Neural cell (in vitro differentiated cells): ENCODE results near the gene MUS81. TPM values are rescaled to one million over a fixed set of nuclear protein-coding genes. Genes with fewer than 3 reads are reported as not detected.
A peak's percentile ranks its signal among the peaks of the same experiment; 100 is the strongest.

Experiments
- H2AFZ ChIP-seq: fragments of 200-600, 300-800 bp; sonication (generic), shearing (Covaris generic); 2 replicates; pipeline ENCODE4 v1.6.0; 2014; ENCODE audit warnings: low read depth, mild to moderate bottlenecking, antibody characterized with exemption, low read length, moderate library complexity
- H3F3A ChIP-seq: fragments of 200-600 bp; shearing (Covaris generic); 2 replicates; pipeline ENCODE4 v1.6.1; 2016; ENCODE audit warnings: mild to moderate bottlenecking, moderate library complexity, mixed read lengths, antibody characterized with exemption, low read length; ENCODE audit not compliant: insufficient read depth, poor library complexity, severe bottlenecking
- H3K27ac ChIP-seq: fragments of 200-600, 300-800 bp; sonication (generic), shearing (Covaris generic); 2 replicates; pipeline ENCODE4 v1.5.1; 2014; ENCODE audit warnings: mild to moderate bottlenecking, low read length, moderate library complexity
- H3K27me3 ChIP-seq: fragments of 300-800, 200-600 bp; sonication (generic), shearing (Covaris generic); 2 replicates; pipeline ENCODE4 v1.6.0; 2014; ENCODE audit warnings: mild to moderate bottlenecking, low read depth, low read length, moderate library complexity; ENCODE audit not compliant: insufficient read depth
- H3K36me3 ChIP-seq: fragments of 300-800, 200-600 bp; sonication (generic), shearing (Covaris generic); 2 replicates; pipeline ENCODE4 v1.5.1; 2014; ENCODE audit warnings: mild to moderate bottlenecking, antibody characterized with exemption, low read length, moderate library complexity; ENCODE audit not compliant: insufficient read depth
- H3K4me2 ChIP-seq: fragments of 300-800, 200-600 bp; sonication (generic), shearing (Covaris generic); 2 replicates; pipeline ENCODE4 v1.6.0; 2014; ENCODE audit warnings: mild to moderate bottlenecking, low read length
- H3K4me3 ChIP-seq: fragments of 300-800, 200-600 bp; sonication (generic), shearing (Covaris generic); 2 replicates; pipeline ENCODE4 v1.5.1; 2014; ENCODE audit warnings: mild to moderate bottlenecking, low read length, moderate library complexity
- H3K79me2 ChIP-seq: fragments of 200-600 bp; shearing (Covaris generic); replicated peaks from 2 replicates; pipeline ENCODE4 v1.6.0; 2014; ENCODE audit warnings: mild to moderate bottlenecking, low read length, moderate library complexity; ENCODE audit not compliant: insufficient read depth
- H3K9ac ChIP-seq: fragments of 300-800, 200-600 bp; sonication (generic), shearing (Covaris generic); 2 replicates; pipeline ENCODE4 v1.6.1; 2016; ENCODE audit warnings: mild to moderate bottlenecking, low read length, mixed read lengths
- H3K9me2 ChIP-seq: fragments of 200-600 bp; shearing (Covaris generic); 2 replicates; pipeline ENCODE4 v1.6.1; 2016; ENCODE audit warnings: mild to moderate bottlenecking, low read length, mixed read lengths; ENCODE audit not compliant: insufficient read depth
- H3K9me3 ChIP-seq: fragments of 200-600, 300-800 bp; sonication (generic), shearing (Covaris generic); 2 replicates; pipeline ENCODE4 v1.6.1; 2016; ENCODE audit warnings: mild to moderate bottlenecking, mixed run types, low read length, moderate library complexity, mixed read lengths
- H4K20me1 ChIP-seq: fragments of 200-600 bp; shearing (Covaris generic); 2 replicates; pipeline ENCODE4 v1.6.1; 2016; ENCODE audit warnings: mild to moderate bottlenecking, mixed run types; ENCODE audit not compliant: insufficient read depth
- EP300 ChIP-seq: fragments of 450-650 bp; conservative IDR thresholded peaks from 2 replicates; pipeline ENCODE4 v1.6.1; 2014; ENCODE audit warnings: antibody characterized with exemption, mild to moderate bottlenecking, moderate library complexity; ENCODE audit not compliant: poor library complexity, severe bottlenecking
- EZH2 ChIP-seq: fragments of 200-600, 300-800 bp; shearing (Covaris generic), sonication (generic); IDR thresholded peaks from 2 replicates; pipeline ENCODE4 v1.6.1; 2014; ENCODE audit warnings: antibody characterized with exemption, low read length, borderline replicate concordance, mild to moderate bottlenecking; ENCODE audit not compliant: insufficient read depth, poor library complexity, severe bottlenecking
- MXI1 ChIP-seq: fragments of 450-650 bp; conservative IDR thresholded peaks from 2 replicates; pipeline ENCODE4 v1.6.1; 2014; ENCODE audit warnings: antibody characterized with exemption, mild to moderate bottlenecking; ENCODE audit not compliant: poor library complexity, severe bottlenecking
- POLR2AphosphoS5 ChIP-seq: IDR thresholded peaks from 2 replicates; pipeline ENCODE4 v1.6.1; 2012
- RAD21 ChIP-seq: fragments of 450-650 bp; conservative IDR thresholded peaks from 2 replicates; pipeline ENCODE4 v1.6.1; 2014; ENCODE audit warnings: antibody characterized with exemption, mild to moderate bottlenecking, moderate library complexity
- SMC3 ChIP-seq: fragments of 450-650 bp; conservative IDR thresholded peaks from 2 replicates; pipeline ENCODE4 v1.6.1; 2014; ENCODE audit warnings: antibody characterized with exemption, mild to moderate bottlenecking, moderate library complexity; ENCODE audit not compliant: poor library complexity
- TAF1 ChIP-seq: IDR thresholded peaks from 2 replicates; pipeline ENCODE4 v1.6.1; 2012; ENCODE audit warnings: low read depth
- polyA plus RNA-seq: library from polyadenylated mRNA; depleted of rRNA; stranded (reverse); fragments of >200 nt; gene quantifications from 2 replicates; pipeline ENCODE4 v1.2.3, GENCODE V29; 2014
- TF ChIP-seq, protein P1 (sequence below): IDR thresholded peaks from 2 replicates; pipeline ENCODE4 v1.6.1; 2012; ENCODE audit warnings: borderline replicate concordance
- TF ChIP-seq, protein P2 (sequence below): fragments of 450-650 bp; IDR thresholded peaks from 2 replicates; pipeline ENCODE4 v1.5.1; 2014; ENCODE audit warnings: antibody characterized with exemption, mild to moderate bottlenecking, moderate library complexity; ENCODE audit not compliant: poor library complexity, severe bottlenecking

The MUS81 gene
- polyA plus RNA-seq, 1 donor from 2014 or later = 183 TPM

DNA sequence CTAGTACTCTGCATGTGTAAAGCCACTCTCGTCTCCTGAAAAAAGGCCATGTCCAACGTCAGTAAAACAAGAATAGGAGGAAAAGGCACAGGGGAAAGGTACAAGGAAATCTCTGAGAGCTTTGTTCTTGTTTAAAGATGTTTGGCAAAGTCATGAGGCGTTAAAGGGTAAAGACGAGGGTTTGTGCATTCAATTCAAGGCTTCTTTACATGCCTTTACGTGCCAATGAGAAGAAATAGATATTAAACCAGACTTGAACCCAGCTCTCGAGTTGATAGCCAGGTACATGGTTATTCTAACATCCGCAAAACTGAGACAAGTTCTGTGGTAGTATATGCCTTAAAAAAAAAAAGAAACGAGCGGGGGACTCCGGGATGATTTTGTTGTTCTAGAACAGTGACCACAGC is 1.5 kb upstream of the MUS81 start:
- Histone ChIP-seq H4K20me1 (peaks cover 38% of the 10 kb centered on the region), H3F3A (peaks cover 5% of the 10 kb centered on the region), H3K79me2 (peaks cover 53% of the 10 kb centered on the region), H3K4me3 (peak overlapping the region; percentile 100), H3K9ac (peak overlapping the region; percentile 91), H3K27me3 (no peaks in the 10 kb centered on the region), H3K36me3 (peaks cover 5% of the 10 kb centered on the region), H2AFZ (peak overlapping the region; percentile 16), H3K4me2 (peak overlapping the region; percentile 91), H3K9me3 (no peaks in the 10 kb centered on the region), H3K27ac (peak overlapping the region; percentile 99), H3K9me2 (no peaks in the 10 kb centered on the region)
- no peak for TF ChIP-seq EZH2
- TF ChIP-seq, protein P1, sequence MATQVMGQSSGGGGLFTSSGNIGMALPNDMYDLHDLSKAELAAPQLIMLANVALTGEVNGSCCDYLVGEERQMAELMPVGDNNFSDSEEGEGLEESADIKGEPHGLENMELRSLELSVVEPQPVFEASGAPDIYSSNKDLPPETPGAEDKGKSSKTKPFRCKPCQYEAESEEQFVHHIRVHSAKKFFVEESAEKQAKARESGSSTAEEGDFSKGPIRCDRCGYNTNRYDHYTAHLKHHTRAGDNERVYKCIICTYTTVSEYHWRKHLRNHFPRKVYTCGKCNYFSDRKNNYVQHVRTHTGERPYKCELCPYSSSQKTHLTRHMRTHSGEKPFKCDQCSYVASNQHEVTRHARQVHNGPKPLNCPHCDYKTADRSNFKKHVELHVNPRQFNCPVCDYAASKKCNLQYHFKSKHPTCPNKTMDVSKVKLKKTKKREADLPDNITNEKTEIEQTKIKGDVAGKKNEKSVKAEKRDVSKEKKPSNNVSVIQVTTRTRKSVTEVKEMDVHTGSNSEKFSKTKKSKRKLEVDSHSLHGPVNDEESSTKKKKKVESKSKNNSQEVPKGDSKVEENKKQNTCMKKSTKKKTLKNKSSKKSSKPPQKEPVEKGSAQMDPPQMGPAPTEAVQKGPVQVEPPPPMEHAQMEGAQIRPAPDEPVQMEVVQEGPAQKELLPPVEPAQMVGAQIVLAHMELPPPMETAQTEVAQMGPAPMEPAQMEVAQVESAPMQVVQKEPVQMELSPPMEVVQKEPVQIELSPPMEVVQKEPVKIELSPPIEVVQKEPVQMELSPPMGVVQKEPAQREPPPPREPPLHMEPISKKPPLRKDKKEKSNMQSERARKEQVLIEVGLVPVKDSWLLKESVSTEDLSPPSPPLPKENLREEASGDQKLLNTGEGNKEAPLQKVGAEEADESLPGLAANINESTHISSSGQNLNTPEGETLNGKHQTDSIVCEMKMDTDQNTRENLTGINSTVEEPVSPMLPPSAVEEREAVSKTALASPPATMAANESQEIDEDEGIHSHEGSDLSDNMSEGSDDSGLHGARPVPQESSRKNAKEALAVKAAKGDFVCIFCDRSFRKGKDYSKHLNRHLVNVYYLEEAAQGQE = peak; percentile 3

DNA sequence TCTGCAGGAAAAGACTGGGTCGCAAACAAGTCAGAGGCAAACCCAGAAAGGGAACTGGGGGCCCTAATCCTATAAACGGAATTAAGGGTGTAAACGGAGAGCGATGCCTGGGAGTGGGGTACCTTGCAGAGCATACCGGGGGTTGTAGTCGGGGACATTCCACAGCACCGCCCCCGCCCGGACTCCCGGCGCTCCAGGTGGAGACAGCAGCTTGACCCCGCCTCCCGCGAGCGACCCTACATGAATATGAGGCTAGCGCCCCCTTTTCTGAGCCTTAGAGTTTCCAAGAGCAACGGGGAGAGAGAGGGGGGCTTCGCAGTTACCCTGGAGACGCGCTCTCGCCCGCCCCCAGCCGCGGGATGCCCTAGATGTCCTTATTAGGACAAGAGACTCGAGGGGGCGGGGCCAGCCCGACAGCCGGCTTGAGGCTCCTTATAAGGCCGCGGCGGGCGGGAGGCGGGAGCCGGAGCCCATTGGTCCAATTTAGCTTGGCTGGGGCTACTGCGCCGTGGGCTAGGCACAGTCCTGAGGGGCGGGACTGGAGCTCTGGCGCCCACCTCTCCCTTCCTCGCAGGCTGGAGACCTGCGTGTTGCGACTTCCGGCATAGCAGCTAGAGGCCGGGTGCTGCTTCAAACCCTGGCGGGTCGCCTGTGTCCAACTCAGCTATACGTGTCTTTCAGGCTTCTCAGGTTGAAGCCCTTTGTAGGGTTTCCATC is 980 bp upstream of the MUS81 start:
- Histone ChIP-seq H3K4me3 (peak overlapping the region; percentile 100), H2AFZ (no peak overlapping the region), H3K4me2 (peak overlapping the region; percentile 95), H3K27ac (peak overlapping the region; percentile 100), H4K20me1 (peaks cover 32% of the 10 kb centered on the region), H3K9me2 (no peaks in the 10 kb centered on the region), H3K36me3 (peaks cover 2% of the 10 kb centered on the region), H3K9ac (peak overlapping the region; percentile 98), H3K79me2 (peaks cover 48% of the 10 kb centered on the region), H3F3A (peaks cover 5% of the 10 kb centered on the region), H3K9me3 (no peaks in the 10 kb centered on the region), H3K27me3 (no peaks in the 10 kb centered on the region)
- TF ChIP-seq SMC3 (no peak), EP300 (peak; percentile 92), EZH2 (no peak), MXI1 (peak; percentile 82), RAD21 (no peak), POLR2AphosphoS5 (peak; percentile 99), TAF1 (peak; percentile 66)
- TF ChIP-seq, protein P1 = no peak
- TF ChIP-seq, protein P2, sequence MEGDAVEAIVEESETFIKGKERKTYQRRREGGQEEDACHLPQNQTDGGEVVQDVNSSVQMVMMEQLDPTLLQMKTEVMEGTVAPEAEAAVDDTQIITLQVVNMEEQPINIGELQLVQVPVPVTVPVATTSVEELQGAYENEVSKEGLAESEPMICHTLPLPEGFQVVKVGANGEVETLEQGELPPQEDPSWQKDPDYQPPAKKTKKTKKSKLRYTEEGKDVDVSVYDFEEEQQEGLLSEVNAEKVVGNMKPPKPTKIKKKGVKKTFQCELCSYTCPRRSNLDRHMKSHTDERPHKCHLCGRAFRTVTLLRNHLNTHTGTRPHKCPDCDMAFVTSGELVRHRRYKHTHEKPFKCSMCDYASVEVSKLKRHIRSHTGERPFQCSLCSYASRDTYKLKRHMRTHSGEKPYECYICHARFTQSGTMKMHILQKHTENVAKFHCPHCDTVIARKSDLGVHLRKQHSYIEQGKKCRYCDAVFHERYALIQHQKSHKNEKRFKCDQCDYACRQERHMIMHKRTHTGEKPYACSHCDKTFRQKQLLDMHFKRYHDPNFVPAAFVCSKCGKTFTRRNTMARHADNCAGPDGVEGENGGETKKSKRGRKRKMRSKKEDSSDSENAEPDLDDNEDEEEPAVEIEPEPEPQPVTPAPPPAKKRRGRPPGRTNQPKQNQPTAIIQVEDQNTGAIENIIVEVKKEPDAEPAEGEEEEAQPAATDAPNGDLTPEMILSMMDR = peak; percentile 73
